Thoracic aorta (tissue), 2 donors: ENCODE data around the gene DOCK10. TPM values are rescaled to one million over a fixed set of nuclear protein-coding genes. Genes with fewer than 3 reads are reported as not detected.

Experiments used
- ATAC-seq: fragments of 150-250 bp; one replicate; pipeline ENCODE4 v1.8.0; 2017; ENCODE audit warnings: low read depth; ENCODE audit not compliant: insufficient number of reproducible peaks, low FRiP score
- DNase-seq: peaks from one replicate; pipeline ENCODE4 v3.0.0-alpha.2; 2020; ENCODE audit warnings: low spot score
- H3K27ac ChIP-seq, 2 donors: fragments of 200-600 bp; sonication (generic); 1 replicate in 1 of 2; 2 replicates in 1 of 2; pipeline ENCODE4 v1.5.1; 2016; ENCODE audit warnings: mild to moderate bottlenecking in 2 of 2, moderate library complexity in 2 of 2
- H3K27me3 ChIP-seq: fragments of 200-600 bp; sonication (generic); replicated peaks from 2 replicates; pipeline ENCODE4 v1.6.0; 2016; ENCODE audit warnings: mild to moderate bottlenecking; ENCODE audit not compliant: insufficient read depth
- H3K36me3 ChIP-seq: fragments of 200-600 bp; sonication (generic); one replicate; pipeline ENCODE4 v1.5.1; 2016
- H3K4me1 ChIP-seq, 2 donors: fragments of 200-600 bp; sonication (generic); 1 replicate in 1 of 2; 2 replicates in 1 of 2; pipeline versions ENCODE4 v1.5.1 to v1.6.0; 2016; ENCODE audit warnings: low read depth in 2 of 2, mild to moderate bottlenecking in 1 of 2; ENCODE audit not compliant: control insufficient read depth in 1 of 2
- H3K4me3 ChIP-seq: fragments of 200-600 bp; sonication (generic); 2 replicates; pipeline ENCODE4 v1.5.1; 2016; ENCODE audit warnings: mild to moderate bottlenecking
- H3K9me3 ChIP-seq: fragments of 200-600 bp; sonication (generic); 2 replicates; pipeline ENCODE4 v1.5.1; 2016
- CTCF ChIP-seq: fragments of 200-600 bp; sonication (generic); IDR thresholded peaks from one replicate; pipeline ENCODE4 v1.5.1; 2019; ENCODE audit warnings: antibody characterized with exemption
- total RNA-seq, 2 donors: library from RNA; depleted of rRNA; stranded (reverse); fragments of >200 nt; gene quantifications; one replicate each; pipeline versions ENCODE4 v1.1.0 to v1.2.3, GENCODE V29; 2016

DOCK10 gene
- total RNA-seq, 2 donors from 2014 or later: 44.9 to 53.0 TPM

GRCh38 chr2:224722250-224722649 is 320.0 kb downstream of the DOCK10 start:
- Histone ChIP-seq H3K27me3 (no peaks in the 10 kb centered on the region), H3K27ac (no peak overlapping the region), H3K4me3 (no peak overlapping the region), H3K4me1 (no peaks in the 10 kb centered on the region), H3K9me3 (no peaks in the 10 kb centered on the region), H3K36me3 (no peaks in the 10 kb centered on the region)
- TF ChIP-seq CTCF: no peak
- DNase-seq (no peak), ATAC-seq (no peak)

- Histone ChIP-seq H3K27me3 (no peaks in the 10 kb centered on the region), H3K27ac (no peak overlapping the region), H3K36me3 (no peaks in the 10 kb centered on the region), H3K4me1 (no peaks in the 10 kb centered on the region), H3K9me3 (no peaks in the 10 kb centered on the region), H3K4me3 (no peak overlapping the region)
- DNase-seq: no peak
- no peak for TF ChIP-seq CTCF
- no peak for ATAC-seq
Observed at GRCh38 chr2:224716921-224717320, 325.3 kb downstream of the DOCK10 start.

- TF ChIP-seq CTCF: no peak
- H3K27ac ChIP-seq: no peak within 1 kb of the TSS
Observed at GRCh38 chr2:224716201-224716600, 326.1 kb downstream of the DOCK10 start, which contains the start of gene CCDC195. TSS of gene CCDC195 (minus strand) at chr2:224716365. CDS start at chr2:224716365, 0 bp downstream.

More at GRCh38 chr2:224716201-224716600, 326.1 kb downstream of the DOCK10 start, which contains the start of gene CCDC195:
- no peaks in the 10 kb centered on the region for H3K4me1 ChIP-seq
- no peak within 1 kb of the TSS for H3K4me3 ChIP-seq
- ATAC-seq (no peak), DNase-seq (no peak)
- H3K36me3 ChIP-seq: no peaks in the 10 kb centered on the region
- H3K27me3 ChIP-seq: no peaks in the 10 kb centered on the region
- no peaks in the 10 kb centered on the region for H3K9me3 ChIP-seq
